ENCODE results near the gene ATRX.
"Not testable (repeated sequence)": the region's sequence is repeated elsewhere in the genome, so short reads cannot be mapped to it uniquely, and the experiment has no call there.

The ATRX gene

DNA sequence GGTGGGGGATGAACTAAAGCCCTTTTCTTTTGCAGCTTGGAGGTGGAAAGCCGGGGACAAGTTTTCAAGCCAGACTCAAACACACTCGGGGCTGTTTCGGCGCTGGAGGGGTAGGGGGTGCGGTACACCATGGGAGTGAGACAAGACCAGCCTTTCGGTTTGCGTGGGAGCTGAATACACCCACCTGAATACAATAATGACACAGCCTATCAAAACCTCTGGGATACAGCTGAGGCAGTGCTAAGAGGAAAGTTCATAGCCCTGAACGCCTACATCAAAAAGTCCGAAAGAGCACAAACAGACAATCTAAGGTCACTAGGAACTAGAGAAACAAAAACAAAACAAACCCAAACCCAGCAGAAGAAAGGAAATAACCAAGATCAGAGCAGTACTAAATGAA, 163.3 kb downstream of the ATRX start:
- Histone ChIP-seq H3K36me3 (peaks cover 4% of the 10 kb centered on the region), H3K4me3 (ENCODE audit: low read depth, low read length) (no peak overlapping the region), H3K27ac (no peak overlapping the region), H3K27me3 (ENCODE audit: insufficient read depth, low read depth, severe bottlenecking) (no peaks in the 10 kb centered on the region), H3K9me3 (ENCODE audit: severe bottlenecking) (no peaks in the 10 kb centered on the region)
- no peak for DNase-seq
- TF ChIP-seq, protein P1, sequence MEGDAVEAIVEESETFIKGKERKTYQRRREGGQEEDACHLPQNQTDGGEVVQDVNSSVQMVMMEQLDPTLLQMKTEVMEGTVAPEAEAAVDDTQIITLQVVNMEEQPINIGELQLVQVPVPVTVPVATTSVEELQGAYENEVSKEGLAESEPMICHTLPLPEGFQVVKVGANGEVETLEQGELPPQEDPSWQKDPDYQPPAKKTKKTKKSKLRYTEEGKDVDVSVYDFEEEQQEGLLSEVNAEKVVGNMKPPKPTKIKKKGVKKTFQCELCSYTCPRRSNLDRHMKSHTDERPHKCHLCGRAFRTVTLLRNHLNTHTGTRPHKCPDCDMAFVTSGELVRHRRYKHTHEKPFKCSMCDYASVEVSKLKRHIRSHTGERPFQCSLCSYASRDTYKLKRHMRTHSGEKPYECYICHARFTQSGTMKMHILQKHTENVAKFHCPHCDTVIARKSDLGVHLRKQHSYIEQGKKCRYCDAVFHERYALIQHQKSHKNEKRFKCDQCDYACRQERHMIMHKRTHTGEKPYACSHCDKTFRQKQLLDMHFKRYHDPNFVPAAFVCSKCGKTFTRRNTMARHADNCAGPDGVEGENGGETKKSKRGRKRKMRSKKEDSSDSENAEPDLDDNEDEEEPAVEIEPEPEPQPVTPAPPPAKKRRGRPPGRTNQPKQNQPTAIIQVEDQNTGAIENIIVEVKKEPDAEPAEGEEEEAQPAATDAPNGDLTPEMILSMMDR (IDR thresholded peaks at IDR 0.05; ENCODE audit: low read depth, low read length) = no peak

DNA sequence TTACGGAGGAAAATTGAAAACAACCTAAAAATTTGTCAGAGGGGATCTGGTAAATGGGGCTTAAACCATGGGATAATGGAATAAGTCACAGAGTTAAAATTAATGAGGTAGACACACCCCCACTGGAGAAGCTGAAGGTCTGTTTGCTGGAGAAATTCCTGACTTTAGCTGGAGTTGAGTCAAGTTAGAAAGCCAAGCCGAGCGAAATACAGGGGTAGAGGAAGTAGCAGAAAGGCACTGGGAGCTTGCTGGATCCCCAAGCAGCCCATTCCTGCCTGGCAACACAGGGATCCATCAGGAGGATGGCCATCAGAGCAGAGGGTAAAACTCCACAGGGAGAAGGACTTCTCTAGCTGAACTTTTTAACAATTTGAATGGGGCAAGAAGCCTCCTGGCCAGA, 163.8 kb downstream of the ATRX start:
- peaks cover 4% of the 10 kb centered on the region for H3K36me3 ChIP-seq
- no peaks in the 10 kb centered on the region for H3K9me3 ChIP-seq (ENCODE audit: severe bottlenecking)
- TF ChIP-seq, protein P1 (IDR thresholded peaks at IDR 0.05; ENCODE audit: low read depth, low read length) = no peak
- DNase-seq = no peak
- H3K27ac ChIP-seq = no peak overlapping the region
- no peak overlapping the region for H3K4me3 ChIP-seq (ENCODE audit: low read depth, low read length)
- H3K27me3 ChIP-seq (ENCODE audit: insufficient read depth, low read depth, severe bottlenecking) = no peaks in the 10 kb centered on the region

DNA sequence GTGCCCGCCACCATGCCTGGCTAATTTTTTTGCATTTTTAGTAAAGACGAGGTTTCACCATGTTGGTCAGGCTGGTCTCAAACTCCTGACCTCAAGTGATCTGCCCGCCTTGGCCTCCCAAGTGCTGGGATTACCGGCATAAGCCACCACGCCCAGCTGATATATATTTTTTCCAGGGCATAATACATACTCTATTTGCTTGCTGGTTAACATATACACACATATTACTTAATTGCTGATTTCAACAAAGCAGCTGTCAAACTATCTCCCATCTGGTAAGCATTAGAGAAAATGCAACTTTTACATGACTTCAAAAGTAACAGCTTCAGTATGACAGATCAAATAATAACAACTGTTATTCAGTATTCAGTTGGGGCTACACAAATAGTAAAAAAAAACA, 164.6 kb downstream of the ATRX start:
- not testable (repeated sequence) for H3K27ac ChIP-seq; H3K4me3 ChIP-seq (ENCODE audit: low read depth, low read length); DNase-seq; H3K9me3 ChIP-seq (ENCODE audit: severe bottlenecking); H3K27me3 ChIP-seq (ENCODE audit: insufficient read depth, low read depth, severe bottlenecking); H3K36me3 ChIP-seq

DNA sequence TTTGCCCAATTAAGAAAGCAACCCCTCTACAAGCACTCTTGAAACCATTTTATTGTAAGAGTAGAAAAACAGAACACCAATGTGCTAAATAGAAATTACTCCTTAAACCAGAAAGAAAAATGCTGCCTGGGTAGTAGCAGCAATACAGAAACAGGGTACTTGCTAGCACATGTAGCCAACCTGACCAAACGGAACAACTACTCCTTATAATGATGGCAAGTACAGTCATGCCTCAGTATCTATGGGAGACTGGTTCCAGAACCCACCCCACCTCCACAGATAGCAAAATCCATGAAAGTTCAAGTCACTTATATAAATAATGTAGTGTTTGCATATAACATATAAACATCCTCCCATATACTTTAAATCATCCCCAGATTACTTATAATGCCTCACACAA, 168.8 kb downstream of the ATRX start:
- H3K4me3 ChIP-seq (ENCODE audit: low read depth, low read length) = no peak overlapping the region
- H3K27ac ChIP-seq = no peak overlapping the region
- H3K27me3 ChIP-seq (ENCODE audit: insufficient read depth, low read depth, severe bottlenecking) = no peaks in the 10 kb centered on the region
- TF ChIP-seq, protein P1 (IDR thresholded peaks at IDR 0.05; ENCODE audit: low read depth, low read length) = no peak
- no peak for DNase-seq
- H3K36me3 ChIP-seq = peaks cover 13% of the 10 kb centered on the region
- H3K9me3 ChIP-seq (ENCODE audit: severe bottlenecking) = no peaks in the 10 kb centered on the region

DNA sequence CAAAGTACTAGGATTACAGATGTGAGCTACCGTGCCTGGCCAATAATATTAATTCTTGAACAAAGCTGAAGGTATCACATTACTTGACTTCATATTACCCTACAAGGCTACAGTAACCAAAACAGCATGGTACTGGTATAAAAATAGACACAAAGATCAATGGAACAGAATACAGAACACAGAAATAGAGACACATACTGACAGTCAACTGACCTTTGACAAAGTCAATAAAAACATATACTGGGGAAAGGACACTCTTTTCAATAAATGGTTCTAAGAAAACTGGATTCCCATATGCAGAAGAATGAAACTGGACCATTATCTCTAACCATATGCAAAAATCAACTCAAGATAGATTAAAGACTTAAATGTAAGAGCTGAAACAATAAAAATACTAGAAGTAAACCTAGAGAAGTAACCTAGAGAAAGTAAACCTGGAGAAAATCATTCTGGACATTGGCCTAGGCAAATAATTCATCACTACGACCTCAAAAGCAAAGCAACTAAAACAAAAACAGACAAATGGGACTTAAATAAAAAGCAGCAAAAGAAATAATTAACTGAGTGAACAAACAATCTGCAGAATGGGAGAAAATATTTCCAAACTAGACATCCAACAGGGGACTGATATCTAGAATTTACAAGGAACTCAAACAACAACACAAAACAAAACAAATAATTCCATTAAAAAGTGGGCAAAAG, 182.2 kb downstream of the ATRX start:
- H3K27me3 ChIP-seq (ENCODE audit: insufficient read depth, low read depth, severe bottlenecking) = no peaks in the 10 kb centered on the region
- no peak overlapping the region for H3K4me3 ChIP-seq (ENCODE audit: low read depth, low read length)
- DNase-seq = no peak
- no peaks in the 10 kb centered on the region for H3K9me3 ChIP-seq (ENCODE audit: severe bottlenecking)
- TF ChIP-seq, protein P1 (IDR thresholded peaks at IDR 0.05; ENCODE audit: low read depth, low read length) = no peak
- no peak overlapping the region for H3K27ac ChIP-seq
- no peaks in the 10 kb centered on the region; the same call in 1 of the 2 replicates for H3K36me3 ChIP-seq

DNA sequence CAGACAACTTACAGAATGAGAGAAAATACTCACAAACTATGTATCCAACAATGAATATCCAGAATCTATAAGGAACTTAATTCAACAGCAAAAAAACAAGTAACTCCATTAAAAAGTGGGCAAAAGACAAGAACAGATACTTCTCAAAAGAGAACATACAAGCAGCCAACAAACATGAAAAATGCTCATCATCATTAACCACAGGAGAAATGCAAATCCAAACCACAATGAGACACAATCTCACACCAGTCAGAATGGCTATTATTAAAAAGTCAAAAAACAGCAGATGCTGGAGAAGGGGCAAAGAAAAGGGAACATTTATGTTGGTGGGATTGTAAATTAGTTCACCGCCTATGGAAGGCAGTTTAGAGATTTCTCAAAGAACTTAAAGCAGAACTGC, 188.5 kb downstream of the ATRX start:
- no peaks in the 10 kb centered on the region for H3K27me3 ChIP-seq (ENCODE audit: insufficient read depth, low read depth, severe bottlenecking)
- no peak for DNase-seq

More for the DNA sequence above, 188.5 kb downstream of the ATRX start:
- Histone ChIP-seq H3K27ac (no peak overlapping the region), H3K36me3 (no peaks in the 10 kb centered on the region; the same call in 1 of the 2 replicates), H3K9me3 (ENCODE audit: severe bottlenecking) (no peaks in the 10 kb centered on the region), H3K4me3 (ENCODE audit: low read depth, low read length) (no peak overlapping the region)
- TF ChIP-seq, protein P1 (IDR thresholded peaks at IDR 0.05; ENCODE audit: low read depth, low read length) = no peak

Data from WERI-Rb-1 (cell line).